DND-41 (cell line): ENCODE results near the gene TBC1D22A.

ENCODE experiments used
- ATAC-seq: fragments of 200-7000 bp; cut with Tn5 transposase; 3 replicates; pipeline ENCODE4 v1.9.1; 2021; ENCODE audit warnings: low read depth; ENCODE audit not compliant: insufficient read depth
- DNase-seq: peaks from one replicate; pipeline ENCODE4 v3.0.0-alpha.2; 2020
- H2AFZ ChIP-seq: 2 replicates; pipeline ENCODE4 v1.6.0; 2012; ENCODE audit warnings: low read depth, low read length
- H3K27ac ChIP-seq: 2 replicates; pipeline ENCODE4 v1.5.1; 2012; ENCODE audit warnings: low read length, inconsistent platforms
- H3K27me3 ChIP-seq: fragments of 200-600 bp; sonication (generic); 2 replicates; pipeline ENCODE4 v1.6.0; 2012; ENCODE audit warnings: low read length, mild to moderate bottlenecking, inconsistent platforms; ENCODE audit not compliant: insufficient read depth, poor library complexity
- H3K36me3 ChIP-seq: 2 replicates; pipeline ENCODE4 v1.5.1; 2012; ENCODE audit warnings: low read length, inconsistent platforms; ENCODE audit not compliant: insufficient read depth
- H3K4me1 ChIP-seq: 2 replicates; pipeline ENCODE4 v1.5.1; 2012; ENCODE audit warnings: mild to moderate bottlenecking, low read length; ENCODE audit not compliant: insufficient read depth
- H3K4me2 ChIP-seq: 2 replicates; pipeline ENCODE4 v1.6.0; 2012; ENCODE audit warnings: mild to moderate bottlenecking, moderate library complexity, low read length, inconsistent platforms; ENCODE audit not compliant: insufficient read depth
- H3K4me3 ChIP-seq, 2 experiments: fragments of 200-600 bp in 1 of 2; shearing (Covaris generic) in 1 of 2; 2 replicates each; pipeline ENCODE4 v1.5.1; 2012 to 2016; ENCODE audit warnings: inconsistent platforms in 2 of 2, low read length in 2 of 2, mild to moderate bottlenecking in 2 of 2, low read depth in 1 of 2, moderate library complexity in 1 of 2
- H3K79me2 ChIP-seq: 2 replicates; pipeline ENCODE4 v1.6.0; 2012; ENCODE audit warnings: low read length, inconsistent platforms; ENCODE audit not compliant: insufficient read depth
- H3K9ac ChIP-seq: 2 replicates; pipeline ENCODE4 v1.6.0; 2012; ENCODE audit warnings: low read depth, mild to moderate bottlenecking, inconsistent platforms, low read length, moderate library complexity
- H3K9me3 ChIP-seq: 2 replicates; pipeline ENCODE4 v1.5.1; 2012; ENCODE audit warnings: low read length, moderate library complexity, mild to moderate bottlenecking, inconsistent platforms; ENCODE audit not compliant: insufficient read depth, severe bottlenecking
- H4K20me1 ChIP-seq: 2 replicates; pipeline ENCODE4 v1.6.0; 2012; ENCODE audit warnings: low read length; ENCODE audit not compliant: insufficient read depth
- CTCF ChIP-seq: IDR thresholded peaks from 2 replicates; pipeline ENCODE4 v1.5.1; 2012; ENCODE audit warnings: borderline replicate concordance, low read length, moderate library complexity, mild to moderate bottlenecking; ENCODE audit not compliant: poor library complexity, severe bottlenecking; ENCODE audit errors: extremely low read depth
- EZH2 ChIP-seq: IDR thresholded peaks from 3 replicates; pipeline ENCODE4 v1.6.1; 2012; ENCODE audit warnings: borderline replicate concordance, low read depth, mild to moderate bottlenecking, moderate library complexity, low read length, inconsistent platforms; ENCODE audit not compliant: severe bottlenecking

TBC1D22A gene

GRCh38 chr22:47157093-47157420, 394.6 kb downstream of the TBC1D22A start:
- H3K9ac ChIP-seq = no peak overlapping the region
- no peaks in the 10 kb centered on the region for H3K9me3 ChIP-seq
- no peak overlapping the region for H3K4me2 ChIP-seq
- H3K36me3 ChIP-seq = peaks cover 15% of the 10 kb centered on the region
- no peak overlapping the region for H3K4me3 ChIP-seq
- no peak for DNase-seq
- H2AFZ ChIP-seq = no peak overlapping the region
- peaks cover 15% of the 10 kb centered on the region for H4K20me1 ChIP-seq
- no peak overlapping the region for H3K27ac ChIP-seq
- TF ChIP-seq EZH2 (no peak), CTCF (no peak)
- no peaks in the 10 kb centered on the region for H3K27me3 ChIP-seq
- no peaks in the 10 kb centered on the region for H3K79me2 ChIP-seq
- no peak for ATAC-seq
- H3K4me1 ChIP-seq = no peaks in the 10 kb centered on the region

- DNase-seq (no peak), ATAC-seq (no peak)
- TF ChIP-seq CTCF (no peak), EZH2 (no peak)
- no peaks in the 10 kb centered on the region for H3K4me1 ChIP-seq
- H2AFZ ChIP-seq = no peak overlapping the region
- H4K20me1 ChIP-seq = peaks cover 15% of the 10 kb centered on the region
- no peak overlapping the region for H3K9ac ChIP-seq
- H3K27me3 ChIP-seq = no peaks in the 10 kb centered on the region
- no peak overlapping the region for H3K4me3 ChIP-seq
- H3K4me2 ChIP-seq = no peak overlapping the region
- H3K9me3 ChIP-seq = no peaks in the 10 kb centered on the region
- H3K27ac ChIP-seq = no peak overlapping the region
- no peaks in the 10 kb centered on the region for H3K79me2 ChIP-seq
- H3K36me3 ChIP-seq = peaks cover 15% of the 10 kb centered on the region
Measured at GRCh38 chr22:47157486-47158270, 395.2 kb downstream of the TBC1D22A start.

GRCh38 chr22:47158457-47158856, 396.0 kb downstream of the TBC1D22A start:
- no peaks in the 10 kb centered on the region for H3K27me3 ChIP-seq
- H3K4me3 ChIP-seq = no peak overlapping the region
- H3K9me3 ChIP-seq = no peaks in the 10 kb centered on the region
- H3K9ac ChIP-seq = no peak overlapping the region
- H3K36me3 ChIP-seq = peaks cover 15% of the 10 kb centered on the region
- no peak overlapping the region for H2AFZ ChIP-seq
- no peaks in the 10 kb centered on the region for H3K79me2 ChIP-seq
- H3K4me1 ChIP-seq = no peaks in the 10 kb centered on the region
- TF ChIP-seq EZH2 (no peak), CTCF (no peak)
- DNase-seq (no peak), ATAC-seq (no peak)
- peaks cover 13% of the 10 kb centered on the region for H4K20me1 ChIP-seq
- H3K27ac ChIP-seq = no peak overlapping the region
- no peak overlapping the region for H3K4me2 ChIP-seq

DNA sequence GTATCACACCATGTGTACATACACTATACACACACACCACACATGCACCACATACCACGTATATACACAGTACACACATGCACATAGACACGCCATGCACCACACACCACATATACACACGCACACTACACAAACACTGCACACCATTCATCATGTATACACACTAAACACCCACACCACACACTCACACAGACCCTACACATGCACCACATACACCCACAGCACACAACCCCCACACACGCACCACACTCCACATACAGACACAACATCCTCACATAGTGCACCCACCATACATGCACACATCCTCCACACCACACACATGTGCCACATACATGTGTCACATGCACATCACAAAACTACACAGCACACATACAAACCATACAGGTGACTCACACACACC, 397.1 kb downstream of the TBC1D22A start:
- H4K20me1 ChIP-seq = peaks cover 13% of the 10 kb centered on the region; the same call in 1 of the 2 replicates
- no peak overlapping the region for H3K4me3 ChIP-seq
- H3K79me2 ChIP-seq = no peaks in the 10 kb centered on the region
- TF ChIP-seq EZH2 (no peak), CTCF (no peak)
- ATAC-seq (no peak), DNase-seq (no peak)
- no peaks in the 10 kb centered on the region for H3K9me3 ChIP-seq
- H3K36me3 ChIP-seq = peaks cover 15% of the 10 kb centered on the region
- H3K4me2 ChIP-seq = no peak overlapping the region
- no peaks in the 10 kb centered on the region for H3K4me1 ChIP-seq
- no peak overlapping the region for H2AFZ ChIP-seq
- no peak overlapping the region for H3K9ac ChIP-seq
- no peak overlapping the region for H3K27ac ChIP-seq
- H3K27me3 ChIP-seq = no peaks in the 10 kb centered on the region
